Mucosa of gallbladder (tissue), 1 donor: ENCODE measurements around the gene PACSIN2. TPM values are rescaled to one million over a fixed set of nuclear protein-coding genes. Genes with fewer than 3 reads are reported as not detected.
"Not testable (repeated sequence)": the region's sequence is repeated elsewhere in the genome, so short reads cannot be mapped to it uniquely, and the experiment has no call there.

ENCODE experiments used
- DNase-seq: peaks from one replicate; pipeline ENCODE4 v3.0.0-alpha.2; 2020; ENCODE audit warnings: low spot score
- total RNA-seq: library from RNA; stranded (reverse); gene quantifications from one replicate; pipeline ENCODE4 v1.2.1, GENCODE V29; 2021
- donor health status: DM: no; HTN: no; CAD: no.

PACSIN2 gene
- total RNA-seq: 182 TPM

- DNase-seq: peak; percentile 100
Measured at GRCh38 chr22:43014869-43015676, at the start of gene PACSIN2. TSS of gene PACSIN2 (minus strand) at chr22:43015149. CDS start at chr22:42912080, 103,069 bp downstream.

- no peak for DNase-seq
Measured at GRCh38 chr22:43060183-43060582, 45.2 kb upstream of the PACSIN2 start.

GRCh38 chr22:43057641-43058040 is 42.7 kb upstream of the PACSIN2 start:
- DNase-seq: no peak

GRCh38 chr22:43053176-43053575 is 38.2 kb upstream of the PACSIN2 start:
- DNase-seq: no peak

GRCh38 chr22:43050995-43051394 is 36.0 kb upstream of the PACSIN2 start:
- no peak for DNase-seq

- no peak for DNase-seq
Measured at GRCh38 chr22:43047605-43048004, 32.7 kb upstream of the PACSIN2 start.

- DNase-seq: no peak
Measured at GRCh38 chr22:43044290-43044712, 29.4 kb upstream of the PACSIN2 start.

- DNase-seq: no peak
Measured at GRCh38 chr22:43042101-43042780, 27.3 kb upstream of the PACSIN2 start.

- DNase-seq: no peak
Measured at GRCh38 chr22:43039800-43040199, 24.9 kb upstream of the PACSIN2 start.

GRCh38 chr22:43038325-43038724 is 23.4 kb upstream of the PACSIN2 start:
- no peak for DNase-seq

GRCh38 chr22:43036282-43036829 is 21.4 kb upstream of the PACSIN2 start:
- peak; percentile 26 for DNase-seq

GRCh38 chr22:43035250-43035649 is 20.3 kb upstream of the PACSIN2 start:
- DNase-seq: no peak

- no peak for DNase-seq
Measured at GRCh38 chr22:43031617-43032016, 16.7 kb upstream of the PACSIN2 start.

- peak; percentile 44 for DNase-seq
Measured at GRCh38 chr22:43018615-43019014, 3.7 kb upstream of the PACSIN2 start.

- DNase-seq: no peak
Measured at GRCh38 chr22:43017525-43018460, 2.8 kb upstream of the PACSIN2 start.

- not testable (repeated sequence) for DNase-seq
Measured at GRCh38 chr22:43016150-43016549, 1.2 kb upstream of the PACSIN2 start.

GRCh38 chr22:43015677-43016042 is 711 bp upstream of the PACSIN2 start:
- DNase-seq: no peak

GRCh38 chr22:43014316-43014868 is 557 bp downstream of the PACSIN2 start:
- no peak for DNase-seq

GRCh38 chr22:43013355-43014315 is 1.3 kb downstream of the PACSIN2 start:
- no peak for DNase-seq

GRCh38 chr22:43012390-43012789 is 2.6 kb downstream of the PACSIN2 start:
- no peak for DNase-seq
